Activated CD4-positive, alpha-beta memory T cell treated with anti-CD3 and anti-CD28 coated beads, Interleukin-2, amount 10 ng/mL, durations not matched to agents 7 days and 5 days (primary cell): ENCODE measurements around the gene TMCC2. TPM values are rescaled to one million over a fixed set of nuclear protein-coding genes. Genes with fewer than 3 reads are reported as not detected.

ENCODE experiments used
- CTCF ChIA-PET: fragments of 350-600 bp; sonication (Branson Sonifier 250); formaldehyde crosslinking; loops from one replicate; lab custom pipeline; 2021; ENCODE audit warnings: antibody characterized with exemption, inconsistent platforms; lab: Charles Lee
- POLR2A ChIA-PET: fragments of 350-600 bp; sonication (Branson Sonifier 250); formaldehyde crosslinking; loops from one replicate; lab custom pipeline; 2021; ENCODE audit warnings: antibody characterized with exemption; lab: Charles Lee
- DNase-seq: peaks from one replicate; pipeline ENCODE4 v3.0.0-alpha.2; 2020
- H3K27ac Mint-ChIP-seq: one replicate; pipeline ENCODE4 v1.8.0; 2021; ENCODE audit warnings: mild to moderate bottlenecking, mixed read lengths
- H3K27me3 Mint-ChIP-seq: one replicate; pipeline ENCODE4 v1.8.0; 2021; ENCODE audit warnings: mixed read lengths
- H3K36me3 Mint-ChIP-seq: one replicate; pipeline ENCODE4 v1.8.0; 2021; ENCODE audit warnings: low read depth, mixed read lengths
- H3K4me1 Mint-ChIP-seq: one replicate; pipeline ENCODE4 v1.8.0; 2021; ENCODE audit warnings: mixed read lengths
- H3K4me3 Mint-ChIP-seq: one replicate; pipeline ENCODE4 v1.8.0; 2021; ENCODE audit warnings: mild to moderate bottlenecking, mixed read lengths
- H3K9me3 Mint-ChIP-seq: one replicate; pipeline ENCODE4 v1.8.0; 2021; ENCODE audit warnings: mixed read lengths
- total RNA-seq, 2 experiments: library from RNA; stranded (reverse); gene quantifications; one replicate each; pipeline ENCODE4 v1.2.3, GENCODE V29; 2021

TMCC2 gene
- total RNA-seq, 2 experiments from 2014 or later = 1.8 TPM

DNA sequence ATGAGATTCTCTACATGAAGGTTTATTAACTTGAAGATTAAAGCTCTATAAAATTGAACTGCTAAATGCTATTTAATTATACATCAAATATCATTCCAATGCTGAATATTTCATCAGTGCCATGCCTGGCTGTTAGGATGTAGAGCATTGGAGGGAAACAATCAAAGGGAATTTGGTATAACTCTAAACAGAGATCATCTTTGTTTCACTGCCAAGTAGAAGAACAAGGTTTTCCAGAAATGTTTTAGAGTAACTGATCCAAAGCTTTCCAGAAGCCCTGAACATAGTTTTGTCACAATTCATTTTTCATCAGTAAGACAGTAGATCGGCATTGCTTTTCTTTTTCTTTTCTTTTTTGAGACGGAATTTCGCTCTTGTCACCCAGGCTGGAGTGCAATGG, 10.3 kb upstream of the TMCC2 start:
- no peaks in the 10 kb centered on the region for H3K36me3 Mint-ChIP-seq
- DNase-seq = no peak
- no peaks in the 10 kb centered on the region for H3K9me3 Mint-ChIP-seq
- H3K27ac Mint-ChIP-seq = no peak overlapping the region
- ChIA-PET POLR2A (no interaction called here), CTCF (no interaction called here)
- H3K27me3 Mint-ChIP-seq = peaks cover 10% of the 10 kb centered on the region
- no peak overlapping the region for H3K4me3 Mint-ChIP-seq
- peaks cover 15% of the 10 kb centered on the region for H3K4me1 Mint-ChIP-seq

- no peaks in the 10 kb centered on the region for H3K36me3 Mint-ChIP-seq
- peaks cover 18% of the 10 kb centered on the region for H3K27me3 Mint-ChIP-seq
- CTCF ChIA-PET = interaction anchor here (1.5 to 1.8 kb wide), 2 partner anchors 9 to 82 kb away, joined by 4 to 6 read pairs; no protein-coding TSS in a partner anchor
- H3K4me1 Mint-ChIP-seq = peaks cover 2% of the 10 kb centered on the region
- DNase-seq = no peak
- no peak overlapping the region for H3K27ac Mint-ChIP-seq
- no peaks in the 10 kb centered on the region for H3K9me3 Mint-ChIP-seq
- POLR2A ChIA-PET = no interaction called here
- H3K4me3 Mint-ChIP-seq = no peak overlapping the region
Observed at GRCh38 chr1:205220421-205220820, 7.3 kb upstream of the TMCC2 start.

- no peak for DNase-seq
- peaks cover 44% of the 10 kb centered on the region for H3K27me3 Mint-ChIP-seq
- no peak overlapping the region for H3K4me3 Mint-ChIP-seq
- no peaks in the 10 kb centered on the region for H3K9me3 Mint-ChIP-seq
- ChIA-PET CTCF (interaction anchor here (1.1 to 1.8 kb wide), 3 partner anchors 49 to 101 kb away, joined by 3 to 5 read pairs (median 3); no protein-coding TSS in a partner anchor), POLR2A (interaction anchor here (0.6 to 1.6 kb wide), 2 partner anchors 13 to 312 kb away, joined by 3 to 4 read pairs; partner anchors contain the start of gene DSTYK)
- no peaks in the 10 kb centered on the region for H3K36me3 Mint-ChIP-seq
- no peak overlapping the region for H3K27ac Mint-ChIP-seq
- peaks cover 17% of the 10 kb centered on the region for H3K4me1 Mint-ChIP-seq
Observed at GRCh38 chr1:205224736-205225135, 3.0 kb upstream of the TMCC2 start.

DNA sequence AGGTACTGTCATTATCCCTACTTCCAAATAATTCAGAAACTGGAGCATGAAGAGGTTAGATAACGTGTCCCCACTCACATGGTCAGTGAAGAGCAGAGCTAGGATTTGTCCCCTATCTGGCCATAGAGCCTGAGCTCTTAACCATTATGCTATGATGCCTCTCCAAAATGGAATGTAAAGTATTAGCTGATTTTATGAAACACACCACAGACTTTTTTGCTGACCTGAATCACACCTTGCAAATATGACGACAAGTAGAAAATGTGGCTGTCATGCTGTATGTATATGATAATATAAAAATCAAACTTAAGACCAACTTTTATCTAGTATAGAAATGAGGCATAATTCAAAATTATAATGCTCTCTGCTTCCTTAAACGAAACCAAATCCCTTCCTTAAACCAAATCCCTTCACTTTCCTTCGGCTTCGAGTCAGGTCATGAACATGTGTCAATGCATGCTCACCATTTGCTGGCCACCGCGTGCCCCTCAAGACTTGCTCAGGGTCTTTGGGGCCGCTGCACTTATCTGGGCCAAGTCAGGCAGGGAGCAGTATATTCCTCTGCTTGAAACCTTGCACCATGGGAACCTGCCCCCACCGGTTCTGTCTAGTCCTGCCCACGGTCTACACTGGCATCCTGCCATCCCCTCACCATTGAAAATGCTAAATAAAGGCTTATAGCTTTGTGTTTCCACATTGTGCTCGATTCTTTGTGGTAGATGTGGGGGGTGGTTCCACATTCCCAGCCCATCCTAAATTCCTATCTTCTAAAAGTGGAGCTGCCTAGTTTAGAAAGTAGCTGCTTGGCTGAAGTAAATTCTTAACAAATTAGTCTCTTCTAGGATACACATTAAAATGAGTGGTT, 1.6 kb upstream of the TMCC2 start:
- DNase-seq = no peak
- POLR2A ChIA-PET = interaction anchor here (1.6 to 4.1 kb wide), 2 partner anchors 14 to 15 kb away, joined by 4 to 26 read pairs; partner anchors contain the start of gene DSTYK
- CTCF ChIA-PET = interaction anchor here (0.7 to 5.2 kb wide), 4 partner anchors 23 to 111 kb away, joined by 3 to 92 read pairs (median 3); no protein-coding TSS in a partner anchor
- Mint-ChIP-seq H3K27ac (no peak overlapping the region), H3K27me3 (peaks cover 44% of the 10 kb centered on the region), H3K9me3 (no peaks in the 10 kb centered on the region), H3K4me3 (no peak overlapping the region), H3K4me1 (peaks cover 26% of the 10 kb centered on the region), H3K36me3 (no peaks in the 10 kb centered on the region)

DNA sequence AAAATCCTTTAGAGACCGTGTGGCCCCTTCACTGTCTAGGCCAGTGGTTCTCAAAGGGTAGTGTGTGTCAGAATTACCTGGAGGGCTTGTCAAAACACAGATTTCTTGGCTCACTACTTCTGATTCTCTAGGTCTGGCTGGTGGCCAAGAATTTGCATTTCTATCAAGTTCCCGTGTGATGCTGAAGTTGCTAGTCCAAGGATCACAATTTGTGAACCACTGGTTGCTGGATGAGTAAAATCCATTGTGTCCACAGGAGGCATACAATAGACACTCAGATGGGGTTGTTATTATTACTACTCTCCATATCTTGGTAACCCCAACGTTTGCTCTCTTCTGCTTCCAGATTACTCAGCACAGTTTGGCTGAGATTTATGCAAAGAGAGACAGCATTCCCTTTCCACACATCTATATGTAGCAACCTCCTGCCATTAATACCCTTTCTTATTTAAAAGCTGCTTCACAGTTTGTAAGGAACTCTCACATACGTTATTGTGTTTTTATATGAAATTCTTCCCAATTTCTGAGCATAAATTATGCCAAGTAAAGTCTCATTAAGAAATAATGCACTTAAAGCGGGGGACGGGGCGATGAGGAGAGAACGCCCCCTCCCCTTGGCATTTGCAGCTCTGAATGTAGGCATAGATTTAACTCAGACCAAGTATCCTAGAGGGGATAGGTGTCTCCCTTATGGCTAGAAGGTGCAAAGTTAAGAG, 720 bp upstream of the TMCC2 start:
- Mint-ChIP-seq H3K4me1 (peaks cover 32% of the 10 kb centered on the region), H3K27ac (no peak overlapping the region), H3K36me3 (no peaks in the 10 kb centered on the region), H3K4me3 (peak overlapping the region; percentile 67), H3K9me3 (no peaks in the 10 kb centered on the region), H3K27me3 (peaks cover 40% of the 10 kb centered on the region)
- ChIA-PET CTCF (interaction anchor here (0.7 to 5.2 kb wide), 7 partner anchors 15 to 258 kb away, joined by 3 to 92 read pairs (median 3); no protein-coding TSS in a partner anchor), POLR2A (interaction anchor here (1.5 to 4.1 kb wide), 5 partner anchors 15 to 106 kb away, joined by 7 to 26 read pairs (median 16); partner anchors contain the start of genes DSTYK and RBBP5)
- DNase-seq = no peak

GRCh38 chr1:205228093-205228521, 361 bp downstream of the TMCC2 start:
- POLR2A ChIA-PET = interaction anchor here (1.5 to 4.1 kb wide), 5 partner anchors 16 to 107 kb away, joined by 7 to 26 read pairs (median 16); partner anchors contain the start of genes DSTYK and RBBP5
- CTCF ChIA-PET = interaction anchor here (0.6 to 5.2 kb wide), 15 partner anchors 10 to 257 kb away, joined by 3 to 92 read pairs (median 3); partner anchors contain the start of gene RBBP5
- Mint-ChIP-seq H3K9me3 (no peaks in the 10 kb centered on the region), H3K27me3 (peaks cover 40% of the 10 kb centered on the region), H3K4me3 (peak overlapping the region; percentile 82), H3K4me1 (peaks cover 39% of the 10 kb centered on the region), H3K36me3 (no peaks in the 10 kb centered on the region), H3K27ac (no peak overlapping the region)
- no peak for DNase-seq

DNA sequence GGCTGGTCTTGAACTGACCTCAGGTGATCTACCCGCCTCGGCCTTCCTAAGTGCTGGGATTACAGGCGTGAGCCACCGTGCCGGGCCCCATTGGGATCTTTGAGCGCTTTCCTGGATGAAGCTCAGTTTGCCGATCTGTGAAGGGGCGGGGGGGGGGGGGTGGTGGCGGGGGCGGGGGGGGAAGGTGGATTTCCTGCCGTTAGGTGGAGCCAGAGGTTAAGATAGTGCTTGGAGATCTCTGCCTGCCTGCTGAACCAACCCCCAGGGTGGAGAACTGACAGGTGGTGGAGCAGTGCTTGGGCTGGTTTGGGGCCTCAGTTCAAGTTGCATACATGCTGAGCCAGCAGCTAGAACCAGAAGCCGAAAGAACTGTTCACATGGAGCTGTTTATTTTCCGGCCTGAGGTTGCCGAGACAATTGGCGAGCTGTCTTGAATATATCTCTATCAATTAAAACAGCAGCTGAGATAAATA, 1.7 kb downstream of the TMCC2 start:
- Mint-ChIP-seq H3K27ac (peak overlapping the region; percentile 14), H3K9me3 (no peaks in the 10 kb centered on the region), H3K27me3 (peaks cover 37% of the 10 kb centered on the region), H3K4me3 (peak overlapping the region; percentile 82), H3K36me3 (no peaks in the 10 kb centered on the region), H3K4me1 (peaks cover 43% of the 10 kb centered on the region)
- ChIA-PET POLR2A (interaction anchor here (0.9 to 4.1 kb wide), 8 partner anchors 9 to 108 kb away, joined by 3 to 26 read pairs (median 10); partner anchors contain the start of genes DSTYK and RBBP5), CTCF (interaction anchor here (0.6 to 5.2 kb wide), 27 partner anchors 9 to 256 kb away, joined by 3 to 92 read pairs (median 5); partner anchors contain the start of gene RBBP5)
- peak; percentile 77 for DNase-seq

GRCh38 chr1:205229916-205230700, 2.4 kb downstream of the TMCC2 start:
- peak overlapping the region; percentile 82 for H3K4me3 Mint-ChIP-seq
- H3K27me3 Mint-ChIP-seq = peaks cover 35% of the 10 kb centered on the region
- H3K27ac Mint-ChIP-seq = peak overlapping the region; percentile 2
- no peak for DNase-seq
- no peaks in the 10 kb centered on the region for H3K9me3 Mint-ChIP-seq
- H3K36me3 Mint-ChIP-seq = no peaks in the 10 kb centered on the region
- ChIA-PET POLR2A (interaction anchor here (0.9 to 4.1 kb wide), 8 partner anchors 8 to 109 kb away, joined by 3 to 26 read pairs (median 10); partner anchors contain the start of genes DSTYK and RBBP5), CTCF (interaction anchor here (0.6 to 5.2 kb wide), 24 partner anchors 8 to 255 kb away, joined by 3 to 92 read pairs (median 6); partner anchors contain the start of gene RBBP5)
- peaks cover 43% of the 10 kb centered on the region for H3K4me1 Mint-ChIP-seq

DNA sequence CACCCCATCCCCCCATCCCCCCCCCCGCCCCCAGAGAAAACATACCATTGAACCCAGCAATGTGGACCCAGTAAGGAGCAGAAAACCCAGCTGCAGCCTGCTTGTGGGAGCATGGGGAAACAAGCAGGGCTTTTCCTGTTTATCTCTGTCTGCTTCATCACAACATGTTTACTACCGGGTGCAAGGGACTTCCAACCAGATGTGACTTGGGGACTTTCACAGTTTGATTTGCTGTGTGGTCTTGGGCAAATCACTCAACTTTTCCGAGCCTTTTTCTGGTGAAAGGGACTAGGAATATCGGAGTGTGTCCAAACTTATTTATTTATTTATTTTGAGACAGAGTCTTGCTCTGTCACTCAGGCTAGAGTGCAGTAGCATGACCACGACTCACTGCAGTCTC, 3.2 kb downstream of the TMCC2 start:
- POLR2A ChIA-PET = no interaction called here
- no peaks in the 10 kb centered on the region for H3K9me3 Mint-ChIP-seq
- H3K36me3 Mint-ChIP-seq = no peaks in the 10 kb centered on the region
- H3K27me3 Mint-ChIP-seq = peaks cover 26% of the 10 kb centered on the region
- CTCF ChIA-PET = interaction anchor here (1.9 to 5.2 kb wide), 3 partner anchors 26 to 170 kb away, joined by 8 to 92 read pairs (median 9); partner anchors contain the start of gene RBBP5
- no peak overlapping the region for H3K27ac Mint-ChIP-seq
- no peak overlapping the region for H3K4me3 Mint-ChIP-seq
- H3K4me1 Mint-ChIP-seq = peaks cover 43% of the 10 kb centered on the region
- no peak for DNase-seq

DNA sequence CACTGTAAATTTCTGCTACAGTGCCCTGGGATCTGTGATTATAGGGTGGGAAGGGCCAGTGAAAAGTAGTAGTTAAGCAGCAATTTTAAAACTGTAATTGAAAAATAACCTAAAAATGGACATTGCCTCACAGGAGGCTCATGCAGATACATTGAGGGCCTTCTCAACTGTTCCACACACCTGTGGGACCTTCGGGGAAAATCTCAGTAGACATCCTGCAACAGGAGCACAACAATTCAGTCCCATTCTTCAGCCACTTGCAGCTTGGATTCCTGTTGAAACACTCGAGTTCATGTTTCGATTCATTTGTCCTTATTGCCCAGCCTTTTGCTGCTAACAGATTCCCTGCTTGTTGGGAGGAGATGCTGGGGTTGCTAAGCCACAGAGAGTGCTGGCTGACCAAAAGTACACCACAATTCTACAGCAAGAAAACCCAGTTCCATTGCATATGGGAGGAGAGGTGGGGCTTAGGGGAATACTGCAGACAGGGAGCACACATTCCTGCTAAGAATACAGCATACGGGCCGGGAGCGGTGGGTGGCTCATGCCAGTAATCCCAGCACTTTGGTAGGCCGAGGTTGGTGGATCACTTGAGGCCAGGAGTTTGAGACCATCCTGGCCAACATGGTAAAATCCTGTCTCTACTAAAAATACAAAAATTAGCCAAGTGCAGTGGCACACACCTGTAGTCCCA, 4.5 kb downstream of the TMCC2 start:
- H3K27ac Mint-ChIP-seq = no peak overlapping the region
- H3K27me3 Mint-ChIP-seq = peaks cover 20% of the 10 kb centered on the region
- ChIA-PET CTCF (interaction anchor here (0.6 to 1.1 kb wide), 4 partner anchors 23 to 197 kb away, joined by 3 to 4 read pairs (median 3); no protein-coding TSS in a partner anchor), POLR2A (no interaction called here)
- no peaks in the 10 kb centered on the region for H3K9me3 Mint-ChIP-seq
- no peak for DNase-seq
- no peaks in the 10 kb centered on the region for H3K36me3 Mint-ChIP-seq
- no peak overlapping the region for H3K4me3 Mint-ChIP-seq
- peaks cover 41% of the 10 kb centered on the region for H3K4me1 Mint-ChIP-seq

DNA sequence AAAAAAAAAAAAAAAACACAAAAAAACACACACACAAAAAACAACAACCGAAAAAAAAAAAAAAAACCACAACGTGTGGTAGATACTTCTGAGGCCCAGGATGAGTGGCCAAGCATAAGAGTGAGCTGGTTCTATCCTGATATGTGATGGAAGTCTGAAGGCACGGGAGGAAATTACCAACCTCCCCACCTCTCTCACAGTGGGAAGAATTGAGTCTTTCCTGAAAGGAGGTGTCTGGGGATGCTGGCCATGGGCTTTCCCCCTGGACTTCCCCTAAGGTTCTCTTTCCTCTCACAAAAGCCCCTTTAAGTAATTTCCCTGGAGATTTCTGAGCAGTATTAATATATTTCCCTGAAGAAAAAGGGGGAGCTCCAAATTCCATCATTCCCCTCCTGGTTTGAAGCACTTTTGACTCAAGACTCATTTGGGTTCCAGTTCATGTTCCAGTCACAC, 5.2 kb downstream of the TMCC2 start:
- no peaks in the 10 kb centered on the region for H3K36me3 Mint-ChIP-seq
- DNase-seq = no peak
- H3K9me3 Mint-ChIP-seq = no peaks in the 10 kb centered on the region
- H3K4me3 Mint-ChIP-seq = no peak overlapping the region
- H3K27ac Mint-ChIP-seq = no peak overlapping the region
- H3K27me3 Mint-ChIP-seq = peaks cover 17% of the 10 kb centered on the region
- peaks cover 46% of the 10 kb centered on the region for H3K4me1 Mint-ChIP-seq
- POLR2A ChIA-PET = no interaction called here
- CTCF ChIA-PET = interaction anchor here (0.6 to 1.1 kb wide), 5 partner anchors 22 to 197 kb away, joined by 3 to 5 read pairs (median 3); no protein-coding TSS in a partner anchor
